NK-92 (cell line): ENCODE results near the gene NCBP3.

Source experiments
- DNase-seq: peaks from one replicate; lab custom pipeline; 2025; ENCODE audit not compliant: unreplicated experiment; lab: John Stamatoyannopoulos, UW

Gene NCBP3

GRCh38 chr17:3845621-3846436 is at the start of gene NCBP3:
Gene NCBP3, minus strand, starts transcription at chr17:3846246. Its CDS starts 23 bp downstream, at chr17:3846223.
- peak; percentile 41 for DNase-seq

GRCh38 chr17:3895354-3895753 is 49.3 kb upstream of the NCBP3 start:
- no peak for DNase-seq

GRCh38 chr17:3894911-3895343 is 48.9 kb upstream of the NCBP3 start:
- no peak for DNase-seq

- no peak for DNase-seq
These were observed 48.1 kb upstream of the NCBP3 start for GRCh38 chr17:3894188-3894587.

GRCh38 chr17:3893720-3894116 is 47.7 kb upstream of the NCBP3 start:
- no peak for DNase-seq

- DNase-seq = no peak
These were observed 47.1 kb upstream of the NCBP3 start, which contains the start of gene CAMKK1 for GRCh38 chr17:3893003-3893719. Gene CAMKK1, minus strand, starts transcription at chr17:3893053. Its CDS starts 7,366 bp downstream, at chr17:3885687.

GRCh38 chr17:3892095-3892998 is 46.3 kb upstream of the NCBP3 start:
- peak; percentile 22 for DNase-seq

- no peak for DNase-seq
These were observed 45.6 kb upstream of the NCBP3 start for GRCh38 chr17:3891626-3892094.

GRCh38 chr17:3890878-3891219 is 44.8 kb upstream of the NCBP3 start:
- no peak for DNase-seq

GRCh38 chr17:3890082-3890877 is 44.2 kb upstream of the NCBP3 start:
- no peak for DNase-seq

- DNase-seq = no peak
These were observed 43.4 kb upstream of the NCBP3 start for GRCh38 chr17:3889325-3890012.

- DNase-seq = no peak
These were observed 42.5 kb upstream of the NCBP3 start for GRCh38 chr17:3888343-3889171.

GRCh38 chr17:3887804-3888203 is 41.8 kb upstream of the NCBP3 start:
- DNase-seq = no peak

- no peak for DNase-seq
These were observed 41.3 kb upstream of the NCBP3 start for GRCh38 chr17:3887394-3887793.

- no peak for DNase-seq
These were observed 40.7 kb upstream of the NCBP3 start for GRCh38 chr17:3886776-3887175.

GRCh38 chr17:3885970-3886369 is 39.9 kb upstream of the NCBP3 start:
- DNase-seq = no peak

- no peak for DNase-seq
These were observed 39.2 kb upstream of the NCBP3 start for GRCh38 chr17:3885271-3885670.

- DNase-seq = no peak
These were observed 38.1 kb upstream of the NCBP3 start for GRCh38 chr17:3884188-3884587.

- DNase-seq = no peak
These were observed 36.2 kb upstream of the NCBP3 start for GRCh38 chr17:3882276-3882675.
